Measurements from ENCODE around the gene PEMT.

GRCh38 chr17:17491546-17491988 lies 99.9 kb downstream of the PEMT start:
- no peak for TF ChIP-seq CBX5 (IDR thresholded peaks at IDR 0.05; ENCODE audit: low read depth, low read length)
- no peak for TF ChIP-seq CTCF (IDR thresholded peaks at IDR 0.05; ENCODE audit: control extremely low read depth in 1 of 3, insufficient read depth in 1 of 3, low read depth in 1 of 3, low read length in 3 of 3)
- no peak for TF ChIP-seq POLR2A (IDR thresholded peaks at IDR 0.05; ENCODE audit: control extremely low read depth in 1 of 2, low read depth in 2 of 2, low read length in 2 of 2)
- no peak for TF ChIP-seq POLR2AphosphoS5 (IDR thresholded peaks at IDR 0.05; ENCODE audit: low read depth, low read length)
- TF ChIP-seq TBP (IDR thresholded peaks at IDR 0.05; ENCODE audit: low read depth, low read length) = no peak
- no peak for TF ChIP-seq RFX5 (IDR thresholded peaks at IDR 0.05; ENCODE audit: borderline replicate concordance, low read depth, low read length)
- TF ChIP-seq BRCA1 (IDR thresholded peaks at IDR 0.05; ENCODE audit: low read depth, low read length) = no peak

Data from H1 (cell line).